Omental fat pad (tissue), 4 donors: ENCODE data around the gene C10orf53. TPM values are rescaled to one million over a fixed set of nuclear protein-coding genes. Genes with fewer than 3 reads are reported as not detected.

Experiments used
- ATAC-seq: fragments of 150-250 bp; one replicate; pipeline ENCODE4 v1.9.1; 2016; ENCODE audit warnings: mild to moderate bottlenecking, moderate library complexity; ENCODE audit not compliant: low FRiP score
- DNase-seq: peaks from one replicate; pipeline ENCODE4 v3.0.0-alpha.2; 2019; ENCODE audit warnings: low spot score
- total RNA-seq, 4 donors: library from RNA; depleted of rRNA; stranded (reverse); fragments of >200 nt; gene quantifications; one replicate each; pipeline ENCODE4 v1.1.0, GENCODE V29; 2016
- TF ChIP-seq, protein P1 (sequence below), 3 donors: fragments of 450-650 bp; IDR thresholded peaks; one replicate each; pipeline ENCODE4 v1.5.1; 2016 to 2017; ENCODE audit warnings: antibody characterized with exemption in 3 of 3, mild to moderate bottlenecking in 3 of 3, moderate library complexity in 2 of 3

Gene C10orf53
- total RNA-seq, 4 donors from 2014 or later: not detected

DNA sequence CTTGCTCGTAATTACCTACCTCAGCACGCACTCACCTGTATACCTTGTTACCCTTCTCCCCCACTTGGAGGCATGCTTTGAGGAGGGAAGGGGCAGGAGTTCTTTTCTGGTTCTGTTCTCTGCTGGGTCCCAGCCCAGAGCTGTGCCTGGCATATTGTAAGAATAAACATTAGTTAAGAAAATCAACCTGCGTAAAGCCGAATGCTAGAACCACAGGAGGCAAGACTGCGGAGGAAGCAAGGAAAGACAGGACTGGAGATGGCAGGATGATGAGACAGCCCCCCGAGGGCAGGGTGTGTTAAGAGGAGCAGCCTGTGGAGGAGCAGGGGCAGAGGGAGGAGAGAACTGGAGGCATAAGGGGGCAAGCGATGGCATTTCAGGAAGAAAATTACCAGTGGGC, 9.5 kb downstream of the C10orf53 start:
- TF ChIP-seq, protein P1, sequence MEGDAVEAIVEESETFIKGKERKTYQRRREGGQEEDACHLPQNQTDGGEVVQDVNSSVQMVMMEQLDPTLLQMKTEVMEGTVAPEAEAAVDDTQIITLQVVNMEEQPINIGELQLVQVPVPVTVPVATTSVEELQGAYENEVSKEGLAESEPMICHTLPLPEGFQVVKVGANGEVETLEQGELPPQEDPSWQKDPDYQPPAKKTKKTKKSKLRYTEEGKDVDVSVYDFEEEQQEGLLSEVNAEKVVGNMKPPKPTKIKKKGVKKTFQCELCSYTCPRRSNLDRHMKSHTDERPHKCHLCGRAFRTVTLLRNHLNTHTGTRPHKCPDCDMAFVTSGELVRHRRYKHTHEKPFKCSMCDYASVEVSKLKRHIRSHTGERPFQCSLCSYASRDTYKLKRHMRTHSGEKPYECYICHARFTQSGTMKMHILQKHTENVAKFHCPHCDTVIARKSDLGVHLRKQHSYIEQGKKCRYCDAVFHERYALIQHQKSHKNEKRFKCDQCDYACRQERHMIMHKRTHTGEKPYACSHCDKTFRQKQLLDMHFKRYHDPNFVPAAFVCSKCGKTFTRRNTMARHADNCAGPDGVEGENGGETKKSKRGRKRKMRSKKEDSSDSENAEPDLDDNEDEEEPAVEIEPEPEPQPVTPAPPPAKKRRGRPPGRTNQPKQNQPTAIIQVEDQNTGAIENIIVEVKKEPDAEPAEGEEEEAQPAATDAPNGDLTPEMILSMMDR (IDR thresholded peaks at IDR 0.05): no peak
- ATAC-seq (no peak), DNase-seq (no peak)

DNA sequence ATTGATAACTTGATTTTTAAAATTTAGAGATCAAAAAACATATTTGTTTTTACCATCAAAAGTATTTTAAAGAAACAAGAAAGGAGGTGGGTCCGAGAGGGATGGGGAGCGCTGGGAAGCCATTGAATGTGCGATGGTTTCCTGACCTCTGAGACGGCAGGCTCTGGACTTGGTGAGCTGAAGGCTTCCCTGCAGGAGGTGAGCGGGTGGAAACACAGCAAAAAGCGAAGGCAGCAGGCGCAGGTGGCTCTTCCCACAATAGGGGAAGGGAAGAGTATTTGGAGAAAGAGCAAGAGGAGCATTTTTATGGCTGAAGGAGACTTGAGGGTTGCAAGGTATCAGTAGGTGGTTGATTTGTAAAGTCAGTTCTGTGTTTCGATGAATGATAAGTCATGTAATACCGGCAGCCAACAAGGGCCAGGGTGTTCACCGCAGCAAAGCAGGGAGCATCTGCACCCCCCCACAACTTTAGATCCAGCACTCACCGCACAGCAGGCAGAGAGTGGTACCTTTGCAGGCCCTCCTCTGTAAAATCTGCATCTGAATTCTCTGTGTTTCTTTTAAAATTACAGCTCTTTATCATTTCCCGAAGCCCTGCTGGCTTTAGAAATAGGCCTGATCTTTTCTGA, 10.5 kb downstream of the C10orf53 start:
- TF ChIP-seq, protein P1 (IDR thresholded peaks at IDR 0.05): no peak
- ATAC-seq (no peak), DNase-seq (no peak)

DNA sequence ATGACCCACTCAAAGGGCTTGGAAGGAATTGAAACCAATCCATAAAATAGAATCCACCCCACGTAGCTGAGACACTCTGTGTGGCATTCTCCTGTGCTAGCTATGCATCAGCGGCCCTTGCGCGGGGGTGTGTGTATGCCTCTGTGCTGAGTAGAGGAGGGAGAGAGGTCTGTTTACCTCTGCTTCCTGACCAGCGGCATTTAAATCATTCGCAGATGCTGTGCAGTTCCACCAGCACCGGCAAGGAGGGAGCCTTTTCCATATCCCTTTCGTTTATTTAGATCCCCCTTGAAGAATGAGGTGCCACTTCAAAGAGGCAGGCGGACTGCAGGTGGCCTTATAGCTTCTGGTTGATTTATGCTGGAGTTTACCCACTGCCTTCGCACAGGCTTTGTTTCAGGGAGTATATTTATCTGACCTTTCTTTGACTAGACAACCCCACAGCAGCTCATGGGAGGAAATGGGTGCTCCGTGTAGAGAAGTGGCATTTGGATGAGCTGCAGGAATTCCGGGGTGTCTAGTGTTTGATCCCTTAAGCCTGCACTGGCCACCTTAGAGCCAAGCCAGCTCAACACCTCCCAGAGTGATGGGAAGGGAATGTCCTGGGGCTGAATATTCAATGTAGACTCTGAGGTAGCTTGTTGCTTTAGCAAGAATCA, 11.4 kb downstream of the C10orf53 start:
- TF ChIP-seq, protein P1 (IDR thresholded peaks at IDR 0.05): no peak
- DNase-seq (no peak), ATAC-seq (no peak)

DNA sequence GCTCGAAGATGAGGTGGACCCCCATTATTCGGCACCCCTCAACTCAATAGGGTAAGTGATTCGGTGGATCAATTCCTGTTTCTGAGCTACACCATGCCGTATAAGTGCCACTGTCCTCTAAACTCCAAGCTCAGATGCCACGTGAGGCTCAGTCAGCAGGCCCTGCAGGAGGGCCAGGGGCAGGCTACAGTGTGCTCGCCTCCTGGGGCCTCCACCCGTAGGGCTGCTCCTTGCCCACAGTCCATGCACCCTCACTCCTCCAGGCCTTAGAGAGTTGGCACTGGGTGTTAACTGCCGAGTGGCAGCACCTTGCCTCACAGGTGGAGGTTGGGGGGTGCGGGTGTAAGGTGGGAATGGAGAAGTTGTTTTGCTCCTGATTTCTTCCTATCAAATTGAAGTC, 12.1 kb downstream of the C10orf53 start:
- DNase-seq (no peak), ATAC-seq (no peak)
- TF ChIP-seq, protein P1 (IDR thresholded peaks at IDR 0.05): no peak

DNA sequence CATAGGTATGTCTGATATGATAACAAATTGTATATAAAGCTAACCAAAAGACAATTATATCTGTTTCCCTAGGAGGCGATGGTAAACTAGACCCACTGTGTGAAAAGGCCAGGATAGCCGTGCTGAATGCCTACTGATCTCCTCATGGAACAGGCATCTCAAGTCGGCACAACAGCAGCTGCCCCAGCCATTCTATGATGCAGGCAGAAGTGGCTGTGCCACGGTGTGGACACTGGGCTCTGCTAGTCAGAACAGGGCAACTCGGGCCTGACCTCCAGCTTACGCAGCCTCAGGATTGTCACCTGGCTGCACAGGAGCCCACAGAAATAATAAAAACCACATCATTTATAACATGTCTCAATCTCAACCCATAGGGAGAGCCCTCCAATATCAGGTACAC, 15.0 kb downstream of the C10orf53 start:
- ATAC-seq: no peak
- TF ChIP-seq, protein P1 (IDR thresholded peaks at IDR 0.05): no peak
- no peak for DNase-seq

DNA sequence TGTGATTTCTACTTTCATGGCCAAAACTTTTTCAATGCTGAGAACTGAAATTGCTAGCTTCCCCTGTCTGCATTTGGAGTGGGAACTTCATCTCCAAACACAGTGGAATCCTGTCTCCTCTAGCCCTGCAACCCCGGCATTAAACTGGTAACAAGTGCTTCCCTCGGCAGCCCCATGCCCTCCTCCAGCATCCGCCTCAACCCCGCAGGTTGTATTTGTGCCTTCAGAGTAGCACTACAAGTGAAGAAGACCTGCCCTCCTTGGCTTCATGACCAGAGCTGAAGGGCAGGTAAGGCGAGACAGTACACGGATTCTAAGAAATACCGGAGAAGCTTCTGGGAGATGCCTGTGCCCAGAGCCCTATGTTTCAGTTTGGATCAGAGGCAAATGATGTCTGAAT, 16.9 kb downstream of the C10orf53 start:
- TF ChIP-seq, protein P1 (IDR thresholded peaks at IDR 0.05): no peak
- no peak for ATAC-seq
- no peak for DNase-seq

DNA sequence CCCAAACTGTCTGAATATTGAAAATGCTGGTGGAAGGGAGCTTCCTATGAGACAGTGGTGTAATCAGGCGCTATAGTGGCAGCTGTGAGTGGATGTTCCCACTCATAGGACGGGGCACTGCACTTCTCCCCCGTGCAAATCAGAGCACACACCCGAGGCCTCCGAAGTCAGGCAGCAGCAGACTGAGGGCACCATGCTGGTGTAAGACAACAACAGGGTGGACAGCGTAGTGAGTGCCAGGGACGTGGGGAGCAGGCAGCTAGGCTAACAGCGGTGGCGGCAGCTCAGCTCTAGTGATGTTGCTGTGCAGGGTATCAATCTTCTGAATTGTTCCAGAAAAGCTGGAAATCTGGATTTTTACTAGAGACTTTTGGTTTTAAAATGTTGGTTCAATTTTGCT, 19.2 kb downstream of the C10orf53 start:
- ATAC-seq: no peak
- no peak for DNase-seq
- TF ChIP-seq, protein P1 (IDR thresholded peaks at IDR 0.05): no peak
